GM21528 (cell line): Measurements from ENCODE around the gene LIMA1.
"Not testable (repeated sequence)": the region's sequence is repeated elsewhere in the genome, so short reads cannot be mapped to it uniquely, and the experiment has no call there.

ENCODE experiments used
- ATAC-seq: cut with Tn5 transposase; IDR thresholded peaks from one replicate; pipeline ENCODE4 v1.9.1; 2021; ENCODE audit warnings: mild to moderate bottlenecking, moderate library complexity; ENCODE audit not compliant: unreplicated experiment, low FRiP score

Gene LIMA1

GRCh38 chr12:50249464-50250182 is 33.7 kb downstream of the LIMA1 start:
- ATAC-seq: no peak

GRCh38 chr12:50248883-50249282 is 34.4 kb downstream of the LIMA1 start:
- no peak for ATAC-seq

- ATAC-seq: no peak
Measured at GRCh38 chr12:50248411-50248810, 34.9 kb downstream of the LIMA1 start.

GRCh38 chr12:50247665-50248064 is 35.7 kb downstream of the LIMA1 start:
- not testable (repeated sequence) for ATAC-seq

DNA sequence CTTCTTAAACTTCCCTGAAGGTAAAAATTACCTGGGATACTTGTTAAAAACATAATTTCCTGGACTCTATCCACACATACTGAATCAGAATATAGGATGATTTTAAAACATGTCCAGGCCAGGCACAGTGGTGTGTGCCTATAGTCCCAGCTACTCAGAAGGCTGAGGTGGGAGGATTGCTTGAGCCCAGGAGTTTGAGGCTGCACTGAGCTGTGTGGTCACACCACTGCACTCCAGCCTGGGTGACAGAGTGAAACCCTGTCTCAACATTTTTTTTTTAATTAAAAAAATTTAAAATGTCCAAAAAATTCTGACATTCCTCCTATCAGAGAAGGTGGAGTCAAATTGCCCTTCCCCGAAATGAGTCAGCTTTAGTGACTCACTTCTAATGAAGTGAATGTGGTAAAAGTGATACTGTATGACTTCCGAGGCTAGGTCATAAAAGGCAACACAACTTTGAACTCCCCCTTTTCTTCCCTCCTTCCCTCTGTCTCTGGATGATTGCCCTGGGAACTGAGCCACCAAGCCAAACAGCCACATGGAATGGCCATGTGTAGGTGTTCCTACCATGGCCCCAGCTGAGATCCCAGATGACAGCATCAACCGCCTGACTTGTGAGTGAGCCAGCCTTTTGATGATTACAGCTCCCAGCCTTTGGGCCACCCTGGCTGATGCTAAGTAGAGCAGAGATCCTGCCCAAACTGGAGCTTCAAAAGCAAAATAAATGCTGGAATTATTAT is 36.3 kb downstream of the LIMA1 start:
- no peak for ATAC-seq

DNA sequence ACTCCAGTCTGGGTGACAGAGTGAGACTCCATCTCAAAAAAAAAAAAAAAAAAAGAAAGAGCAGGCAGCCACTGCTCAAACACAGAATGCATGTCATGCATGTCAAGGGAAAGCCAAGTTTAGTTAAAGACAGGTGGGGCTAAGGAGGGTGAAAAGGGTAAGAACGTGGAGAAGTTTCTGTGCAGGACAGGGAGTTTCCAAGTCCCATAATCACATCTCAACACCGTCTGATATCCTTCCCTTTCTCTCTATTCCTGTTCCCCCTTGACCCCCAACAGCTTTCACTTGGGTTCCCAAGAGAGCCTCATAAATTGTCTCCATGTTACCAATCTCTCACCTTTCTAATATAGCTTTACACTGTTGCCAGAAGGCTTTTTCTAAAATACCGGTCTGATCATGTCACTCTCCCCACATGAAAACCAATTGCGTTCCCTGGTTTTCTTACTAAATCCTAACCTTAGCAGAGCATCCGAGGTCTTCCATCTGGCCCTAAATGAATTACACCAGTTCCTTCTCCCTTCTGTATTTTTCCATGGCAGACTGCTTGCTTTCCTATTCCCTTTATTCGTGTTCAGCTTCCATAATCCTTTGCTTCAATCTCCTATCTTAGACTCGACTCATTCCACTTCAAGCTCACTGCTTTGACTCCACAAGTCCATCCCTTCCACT is 37.0 kb downstream of the LIMA1 start:
- no peak for ATAC-seq

GRCh38 chr12:50243507-50243906 is 39.8 kb downstream of the LIMA1 start:
- no peak for ATAC-seq

DNA sequence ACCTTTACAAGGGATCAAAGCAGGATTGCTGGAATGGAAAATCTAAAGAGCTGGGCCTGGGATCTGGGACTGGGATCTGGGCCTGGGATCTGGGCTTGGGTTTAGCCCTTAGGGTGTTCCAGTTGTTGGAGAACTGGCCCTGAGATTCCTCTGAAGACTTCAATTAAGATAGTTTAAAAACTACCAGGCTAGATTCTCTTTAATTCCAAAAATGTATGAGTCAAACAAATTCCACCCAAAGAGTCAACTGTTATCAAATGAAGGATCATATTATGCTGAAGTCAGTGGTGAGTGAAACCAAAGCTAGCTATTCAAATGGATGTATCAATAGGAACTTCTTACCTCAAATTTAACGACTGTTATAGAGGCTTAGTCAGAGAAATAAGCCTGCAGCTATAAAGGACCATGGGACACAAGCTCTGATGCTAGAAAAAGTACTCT is 40.5 kb downstream of the LIMA1 start:
- no peak for ATAC-seq

GRCh38 chr12:50241178-50241577 is 42.1 kb downstream of the LIMA1 start:
- no peak for ATAC-seq

DNA sequence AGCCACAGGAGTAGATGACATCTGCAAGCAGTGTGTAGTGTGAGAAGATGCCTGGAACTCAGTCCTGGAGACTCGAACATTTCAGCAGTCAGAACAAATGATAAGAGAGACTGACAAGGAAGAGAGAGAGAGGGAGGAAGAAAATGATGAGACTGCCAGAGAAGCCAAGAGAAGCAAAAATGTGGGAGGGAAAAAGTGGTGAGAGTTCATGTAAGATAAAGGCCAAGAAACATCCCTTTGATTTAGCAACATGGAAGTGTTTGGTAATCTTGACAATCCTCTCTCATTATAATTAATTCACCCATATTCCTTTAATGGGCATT is 42.6 kb downstream of the LIMA1 start:
- ATAC-seq: no peak

DNA sequence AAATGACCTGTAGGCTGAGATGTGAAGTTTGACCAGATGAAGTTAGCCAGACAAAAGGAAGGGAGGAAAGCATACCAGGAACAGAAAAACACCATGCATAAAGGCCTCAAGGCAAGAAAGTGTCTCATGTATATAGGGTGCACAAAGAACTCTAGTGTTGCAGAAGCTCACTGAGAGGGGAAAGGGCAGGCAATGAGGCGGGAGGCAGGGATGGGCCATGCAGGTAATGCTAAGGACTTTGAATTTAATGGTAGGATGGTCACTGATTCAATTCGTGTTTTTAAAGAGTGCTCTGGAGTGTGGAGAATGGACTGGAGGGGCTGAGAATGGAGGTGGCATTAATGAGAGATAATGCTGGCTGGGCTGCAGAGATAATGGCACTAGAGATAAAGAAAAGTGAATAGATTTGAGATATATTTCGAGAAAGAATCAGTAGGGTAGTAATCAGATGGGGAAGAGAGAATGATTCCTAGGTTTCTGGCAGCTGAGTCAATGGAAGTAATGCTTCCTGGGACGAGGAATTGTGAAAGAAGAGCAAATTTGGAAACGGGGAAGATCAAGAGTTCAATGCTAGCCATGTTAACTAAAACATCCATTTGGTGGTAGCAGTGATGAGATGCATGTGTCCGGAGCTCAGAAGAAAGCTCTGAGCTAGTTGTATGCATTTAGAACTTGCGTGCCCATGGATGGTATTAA is 43.1 kb downstream of the LIMA1 start:
- ATAC-seq: no peak

DNA sequence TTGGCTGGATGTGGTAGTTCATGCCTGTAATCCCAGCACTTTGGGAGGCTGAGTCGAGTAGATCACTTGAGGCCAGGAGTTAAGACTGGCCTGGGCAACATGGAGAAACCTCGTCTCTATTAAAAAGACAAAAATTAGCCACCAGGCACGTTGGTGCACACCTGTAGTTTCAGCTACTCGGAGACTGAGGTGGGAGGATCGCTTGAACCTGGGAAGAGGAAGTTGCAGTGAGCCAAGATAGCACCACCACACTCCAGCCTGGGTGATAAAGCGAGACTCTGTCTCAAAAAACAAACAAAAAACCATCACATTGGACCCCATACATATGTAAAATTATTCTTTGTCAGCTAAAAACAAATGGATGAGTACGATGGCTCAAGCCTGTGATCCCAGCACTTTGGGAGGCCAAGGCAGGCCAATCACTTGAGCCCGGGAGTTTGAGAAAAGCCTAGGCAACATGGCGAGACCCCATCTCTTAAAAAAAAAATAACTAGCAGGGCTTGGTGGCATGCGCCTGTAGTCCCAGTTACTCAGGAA is 43.9 kb downstream of the LIMA1 start:
- no peak for ATAC-seq

- no peak for ATAC-seq
Measured at GRCh38 chr12:50234347-50234746, 49.0 kb downstream of the LIMA1 start.

GRCh38 chr12:50232771-50233209 is 50.5 kb downstream of the LIMA1 start:
- no peak for ATAC-seq

DNA sequence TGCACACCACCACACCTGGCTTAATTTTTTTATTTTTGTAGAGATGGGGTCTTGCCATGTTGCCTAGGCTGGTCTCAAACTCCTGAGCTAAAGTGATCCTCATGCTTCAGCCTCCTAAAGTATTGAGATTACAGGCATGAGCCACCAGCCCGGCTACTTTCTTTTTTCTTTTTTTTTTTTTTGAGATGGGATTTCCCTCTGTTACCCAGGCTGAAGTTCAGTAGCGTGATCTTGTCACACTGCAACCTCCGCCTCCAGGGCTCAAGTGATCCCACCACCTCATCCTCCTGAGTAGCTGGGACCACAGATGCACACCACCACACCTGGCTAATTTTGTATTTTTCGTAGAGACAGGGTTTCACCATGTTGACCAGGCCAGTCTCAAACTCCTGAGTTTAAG is 51.1 kb downstream of the LIMA1 start:
- no peak for ATAC-seq

- no peak for ATAC-seq
Measured at GRCh38 chr12:50231346-50231745, 52.0 kb downstream of the LIMA1 start.

DNA sequence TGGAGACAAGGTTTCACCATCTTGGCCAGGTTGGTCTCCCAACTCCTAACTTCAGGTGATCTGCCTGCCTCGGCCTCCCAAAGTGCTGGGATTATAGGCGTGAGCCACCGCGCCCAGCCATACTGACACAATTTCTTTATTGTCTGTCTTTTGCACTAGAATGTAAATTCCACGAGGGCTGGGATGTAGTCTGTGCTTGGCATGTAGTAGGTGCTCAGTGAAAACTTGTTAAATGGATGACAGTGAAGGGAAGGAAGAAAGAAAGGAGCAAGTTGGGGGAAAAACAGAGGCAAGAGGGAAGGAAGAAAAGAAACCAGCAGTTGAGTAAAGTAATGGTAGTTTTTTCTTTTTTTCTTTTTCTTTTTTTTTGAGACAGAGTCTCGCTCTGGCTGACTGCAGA is 53.1 kb downstream of the LIMA1 start:
- no peak for ATAC-seq

GRCh38 chr12:50224026-50224692 is 59.2 kb downstream of the LIMA1 start:
- ATAC-seq: no peak

GRCh38 chr12:50222275-50222783 is 61.0 kb downstream of the LIMA1 start:
- no peak for ATAC-seq
